Mucosa of stomach (tissue), 1 donor: Measurements from ENCODE around the gene FTO.

Source experiments
- H3K27me3 ChIP-seq: one replicate; pipeline ENCODE4 v1.7.0; 2013; ENCODE audit warnings: mild to moderate bottlenecking, low read length; ENCODE audit not compliant: control insufficient read depth, insufficient read depth
- H3K36me3 ChIP-seq: one replicate; pipeline ENCODE4 v1.7.0; 2013; ENCODE audit warnings: low read length; ENCODE audit not compliant: control insufficient read depth, insufficient read depth
- H3K4me1 ChIP-seq: one replicate; pipeline ENCODE4 v1.7.0; 2013; ENCODE audit warnings: mild to moderate bottlenecking, low read length; ENCODE audit not compliant: control insufficient read depth, insufficient read depth
- H3K4me3 ChIP-seq: one replicate; pipeline ENCODE4 v1.7.0; 2013; ENCODE audit warnings: low read length
- H3K9ac ChIP-seq: one replicate; pipeline ENCODE4 v1.7.0; 2013; ENCODE audit warnings: mild to moderate bottlenecking, low read length, moderate library complexity
- H3K9me3 ChIP-seq: one replicate; pipeline ENCODE4 v1.7.0; 2013; ENCODE audit warnings: mild to moderate bottlenecking, low read length, moderate library complexity; ENCODE audit not compliant: control insufficient read depth
- donor health status: Pancreatic carcinoma.

The FTO gene

DNA sequence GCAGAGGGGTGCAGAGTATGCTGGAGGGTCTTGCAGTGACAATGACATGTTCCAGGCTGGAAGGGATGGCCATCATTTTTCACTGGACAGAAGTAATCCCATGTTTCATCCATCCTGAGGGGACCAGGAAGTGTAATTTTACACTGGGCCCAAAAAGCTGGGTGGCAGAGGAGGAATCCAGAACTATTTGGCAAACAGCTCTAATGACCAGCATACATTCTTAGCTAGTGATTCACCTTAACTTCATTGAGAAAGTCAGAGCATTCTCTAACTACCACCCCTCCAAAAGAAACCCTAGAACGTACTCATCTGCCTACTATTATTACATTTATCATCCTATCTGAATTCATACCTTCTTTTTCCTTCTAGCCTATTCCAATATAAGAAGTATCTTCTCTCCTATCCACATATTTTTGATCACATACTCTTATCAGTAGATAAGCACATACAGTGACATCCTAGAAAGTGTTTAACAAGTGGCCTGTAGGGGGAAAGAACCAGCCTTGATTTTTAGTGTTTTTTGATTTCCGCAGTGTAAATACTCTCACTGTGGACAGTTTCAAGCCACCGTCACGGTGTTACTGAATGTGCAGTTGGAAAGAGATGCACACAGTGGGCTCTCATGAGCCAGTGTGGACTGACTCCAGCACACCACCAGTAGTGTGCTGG, 118.1 kb downstream of the FTO start:
- no peaks in the 10 kb centered on the region for H3K4me1 ChIP-seq
- H3K9me3 ChIP-seq = no peaks in the 10 kb centered on the region
- no peaks in the 10 kb centered on the region for H3K36me3 ChIP-seq
- H3K9ac ChIP-seq = no peak overlapping the region
- no peak overlapping the region for H3K4me3 ChIP-seq
- no peaks in the 10 kb centered on the region for H3K27me3 ChIP-seq

DNA sequence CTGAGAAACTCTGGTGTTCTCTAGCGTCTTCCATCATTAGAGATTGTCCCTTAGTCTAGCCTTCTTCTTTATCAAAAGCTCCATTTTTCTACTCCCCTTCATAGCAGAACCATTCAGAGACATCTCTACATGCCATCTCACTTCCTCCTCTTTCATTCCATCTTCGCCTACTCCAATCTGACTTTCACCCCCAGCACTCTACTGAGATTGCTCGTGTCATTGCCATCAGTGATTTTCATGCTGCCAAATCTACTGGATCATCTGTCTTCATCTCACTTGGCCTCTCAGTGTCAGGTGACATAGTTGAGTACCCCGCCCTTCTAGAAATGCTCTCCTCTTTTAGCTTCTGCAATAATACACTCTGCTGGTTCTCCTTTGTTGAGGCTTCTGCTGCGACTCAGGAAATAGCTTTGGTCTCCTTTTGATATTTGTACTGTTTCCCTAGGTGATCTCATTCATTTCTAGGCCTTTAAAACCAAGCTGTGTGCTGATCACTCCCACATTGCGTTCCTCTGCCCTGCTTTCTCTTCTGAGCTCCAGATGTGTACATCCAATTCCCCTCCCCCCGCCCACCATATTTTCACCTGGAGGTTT, 119.1 kb downstream of the FTO start:
- Histone ChIP-seq H3K4me3 (no peak overlapping the region), H3K27me3 (no peaks in the 10 kb centered on the region), H3K9ac (no peak overlapping the region), H3K4me1 (no peaks in the 10 kb centered on the region), H3K36me3 (no peaks in the 10 kb centered on the region), H3K9me3 (no peaks in the 10 kb centered on the region)

GRCh38 chr16:53826658-53827057, 122.7 kb downstream of the FTO start:
- Histone ChIP-seq H3K4me1 (no peaks in the 10 kb centered on the region), H3K4me3 (no peak overlapping the region)

DNA sequence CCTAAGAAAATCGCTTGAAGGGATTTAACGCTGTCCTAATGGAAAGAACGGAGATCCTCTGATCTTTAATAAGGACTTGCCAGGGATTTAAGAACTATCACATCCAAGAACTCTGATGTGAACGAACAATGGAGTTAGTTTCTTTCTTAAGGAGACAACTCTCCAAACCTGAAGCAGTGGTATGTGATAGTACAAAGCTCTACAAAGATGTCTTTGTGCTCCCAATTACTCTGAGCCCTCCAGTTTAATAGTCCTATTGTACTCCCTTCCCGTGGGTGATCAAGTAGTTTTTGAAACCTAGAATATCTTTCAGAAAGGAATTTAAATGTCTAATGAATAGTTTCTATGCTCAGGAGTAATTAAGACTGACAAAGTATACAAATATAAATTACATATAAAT, 123.8 kb downstream of the FTO start:
- H3K27me3 ChIP-seq = no peaks in the 10 kb centered on the region
- H3K4me1 ChIP-seq = no peaks in the 10 kb centered on the region
- no peaks in the 10 kb centered on the region for H3K36me3 ChIP-seq
- no peaks in the 10 kb centered on the region for H3K9me3 ChIP-seq
- no peak overlapping the region for H3K9ac ChIP-seq
- no peak overlapping the region for H3K4me3 ChIP-seq

More at GRCh38 chr16:53826658-53827057, 122.7 kb downstream of the FTO start:
- Histone ChIP-seq H3K27me3 (no peaks in the 10 kb centered on the region), H3K9ac (no peak overlapping the region), H3K36me3 (no peaks in the 10 kb centered on the region), H3K9me3 (no peaks in the 10 kb centered on the region)

GRCh38 chr16:53829186-53829747, 125.3 kb downstream of the FTO start:
- no peaks in the 10 kb centered on the region for H3K36me3 ChIP-seq
- no peaks in the 10 kb centered on the region for H3K27me3 ChIP-seq
- H3K9ac ChIP-seq = no peak overlapping the region
- H3K4me3 ChIP-seq = no peak overlapping the region
- H3K4me1 ChIP-seq = no peaks in the 10 kb centered on the region
- H3K9me3 ChIP-seq = no peaks in the 10 kb centered on the region

DNA sequence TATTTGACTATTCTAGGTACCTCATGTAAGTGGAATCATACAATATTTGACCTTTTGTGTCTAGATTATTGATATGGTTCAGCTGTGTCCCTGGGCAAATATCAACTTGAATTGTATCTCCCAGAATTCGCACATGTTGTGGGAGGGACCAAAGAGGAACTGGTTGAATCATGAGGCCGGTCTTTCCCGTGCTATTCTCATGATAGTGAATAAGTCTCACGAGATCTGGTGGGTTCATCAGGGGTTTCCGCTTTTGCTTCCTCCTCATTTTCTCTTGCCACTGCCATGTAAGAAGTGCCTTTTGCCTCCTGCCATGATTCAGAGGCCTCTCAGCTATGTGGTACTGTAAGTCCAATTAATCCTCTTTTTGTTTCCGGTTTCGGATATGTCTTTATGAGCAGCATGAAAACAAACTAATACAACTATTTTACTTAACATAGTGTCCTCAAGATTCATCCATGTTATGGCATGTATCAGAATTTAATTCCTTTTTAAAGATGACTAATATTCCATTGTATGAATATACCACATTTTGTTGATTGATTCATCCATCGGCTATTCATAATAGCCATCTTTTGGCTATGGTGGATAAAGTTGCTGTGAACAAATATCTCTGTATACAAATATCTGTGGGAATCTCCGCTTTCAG, 129.1 kb downstream of the FTO start:
- Histone ChIP-seq H3K36me3 (no peaks in the 10 kb centered on the region), H3K4me1 (no peaks in the 10 kb centered on the region), H3K9ac (no peak overlapping the region)

GRCh38 chr16:53836142-53836541, 132.2 kb downstream of the FTO start:
- H3K9me3 ChIP-seq = no peaks in the 10 kb centered on the region
- H3K4me1 ChIP-seq = no peaks in the 10 kb centered on the region
- H3K27me3 ChIP-seq = no peaks in the 10 kb centered on the region
- H3K9ac ChIP-seq = no peak overlapping the region
- H3K4me3 ChIP-seq = no peak overlapping the region
- H3K36me3 ChIP-seq = no peaks in the 10 kb centered on the region

More for the DNA sequence above, 129.1 kb downstream of the FTO start:
- no peaks in the 10 kb centered on the region for H3K27me3 ChIP-seq
- H3K9me3 ChIP-seq = no peaks in the 10 kb centered on the region
- no peak overlapping the region for H3K4me3 ChIP-seq

- no peaks in the 10 kb centered on the region for H3K4me1 ChIP-seq
- H3K4me3 ChIP-seq = no peak overlapping the region
- no peak overlapping the region for H3K9ac ChIP-seq
- no peaks in the 10 kb centered on the region for H3K36me3 ChIP-seq
- H3K9me3 ChIP-seq = no peaks in the 10 kb centered on the region
- H3K27me3 ChIP-seq = no peaks in the 10 kb centered on the region
Measured at GRCh38 chr16:53836680-53837079, 132.7 kb downstream of the FTO start.

DNA sequence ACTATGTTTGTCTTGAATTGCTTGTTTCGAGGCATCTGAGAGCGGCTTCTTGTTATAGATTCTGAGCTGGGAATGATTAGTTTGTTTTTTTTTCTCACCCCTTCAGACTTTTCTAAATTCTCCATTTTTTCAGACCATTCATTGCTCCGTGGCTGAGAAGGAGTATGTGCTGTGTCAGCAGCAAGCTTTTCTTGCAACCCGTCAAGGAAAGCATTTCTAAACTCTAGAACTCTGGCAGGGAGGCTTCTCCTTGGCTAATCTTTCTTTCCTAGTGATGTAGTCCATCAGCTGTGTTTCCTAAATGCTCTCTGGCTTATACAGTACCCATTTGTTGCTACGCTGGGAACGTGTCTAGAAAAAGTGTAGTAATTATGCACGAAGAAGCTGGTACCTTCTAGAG, 133.5 kb downstream of the FTO start:
- Histone ChIP-seq H3K9me3 (no peaks in the 10 kb centered on the region), H3K27me3 (no peaks in the 10 kb centered on the region), H3K9ac (no peak overlapping the region), H3K36me3 (no peaks in the 10 kb centered on the region), H3K4me3 (no peak overlapping the region), H3K4me1 (no peaks in the 10 kb centered on the region)

- Histone ChIP-seq H3K9me3 (no peaks in the 10 kb centered on the region), H3K36me3 (no peaks in the 10 kb centered on the region), H3K4me3 (no peak overlapping the region), H3K9ac (no peak overlapping the region), H3K27me3 (no peaks in the 10 kb centered on the region), H3K4me1 (no peaks in the 10 kb centered on the region)
Measured at GRCh38 chr16:53839150-53839549, 135.2 kb downstream of the FTO start.

- Histone ChIP-seq H3K4me1 (no peaks in the 10 kb centered on the region), H3K27me3 (no peaks in the 10 kb centered on the region), H3K4me3 (no peak overlapping the region), H3K9me3 (no peaks in the 10 kb centered on the region), H3K9ac (no peak overlapping the region), H3K36me3 (no peaks in the 10 kb centered on the region)
Measured at GRCh38 chr16:53840456-53840855, 136.5 kb downstream of the FTO start.

GRCh38 chr16:53841884-53842283, 137.9 kb downstream of the FTO start:
- H3K9me3 ChIP-seq = no peaks in the 10 kb centered on the region
- no peak overlapping the region for H3K9ac ChIP-seq
- H3K27me3 ChIP-seq = no peaks in the 10 kb centered on the region
- no peak overlapping the region for H3K4me3 ChIP-seq
- H3K36me3 ChIP-seq = no peaks in the 10 kb centered on the region
- H3K4me1 ChIP-seq = no peaks in the 10 kb centered on the region
